Endothelial cell of umbilical vein (primary cell): ENCODE measurements around the gene TOM1L2. TPM values are rescaled to one million over a fixed set of nuclear protein-coding genes. Genes with fewer than 3 reads are reported as not detected.

ENCODE experiments used
- BruUV-seq: library from RNA; stranded (reverse); fragments of 400-500 nt; replicated peaks from 2 replicates; lab custom pipeline; 2021; lab: Mats Ljungman, UMichigan
- CTCF ChIA-PET: fragments of 300-600, 350-600 bp; sonication (Branson Sonifier 250); formaldehyde crosslinking; loops from one replicate; lab custom pipeline; 2021; ENCODE audit warnings: antibody characterized with exemption, inconsistent platforms; lab: Charles Lee
- POLR2A ChIA-PET: fragments of 300-600, 350-600 bp; sonication (Branson Sonifier 250); formaldehyde crosslinking; loops from one replicate; lab custom pipeline; 2021; ENCODE audit warnings: antibody characterized with exemption, inconsistent platforms; lab: Charles Lee
- DNase-seq: peaks from one replicate; pipeline ENCODE4 v3.0.0-alpha.2; 2011; ENCODE audit warnings: low read depth, low spot score
- FAIRE-seq: peaks from 2 replicates; lab custom pipeline; 2011; peaks lifted over from hg19 to GRCh38; lab: Jason Lieb, UNC
- H2AFZ ChIP-seq: 2 replicates; pipeline ENCODE4 v1.6.0; 2012; ENCODE audit warnings: low read depth, low read length, control low read depth, inconsistent platforms
- H3K27ac ChIP-seq: 2 replicates; pipeline ENCODE4 v1.5.1; 2011; ENCODE audit warnings: low read depth, mild to moderate bottlenecking, control low read depth, low read length, moderate library complexity; ENCODE audit not compliant: insufficient read depth
- H3K27me3 ChIP-seq, 2 experiments: 2 replicates each; pipeline versions ENCODE4 v1.6.0 to v1.6.1; 2011; ENCODE audit warnings: low read length in 2 of 2, mixed read lengths in 1 of 2; ENCODE audit not compliant: control insufficient read depth in 2 of 2, insufficient read depth in 2 of 2
- H3K36me3 ChIP-seq, 2 experiments: 2 replicates in 1 of 2; 3 replicates in 1 of 2; pipeline ENCODE4 v1.5.1; 2011; ENCODE audit warnings: low read length in 2 of 2, mild to moderate bottlenecking in 1 of 2, moderate library complexity in 1 of 2; ENCODE audit not compliant: control insufficient read depth in 2 of 2, insufficient read depth in 2 of 2; ENCODE audit errors: extremely low read depth in 1 of 2
- H3K4me1 ChIP-seq: 3 replicates; pipeline ENCODE4 v1.5.1; 2011; ENCODE audit warnings: mild to moderate bottlenecking, low read length; ENCODE audit not compliant: control insufficient read depth, insufficient read depth; ENCODE audit errors: extremely low read depth
- H3K4me2 ChIP-seq: 2 replicates; pipeline ENCODE4 v1.6.1; 2011; ENCODE audit warnings: low read length, control low read depth, mixed read lengths; ENCODE audit not compliant: insufficient read depth
- H3K4me3 ChIP-seq, 3 experiments: fragments of 200-600 bp in 1 of 3; sonication (generic), shearing (Covaris generic) in 1 of 3; replicated peaks in 1 of 3; 2 replicates each; pipeline ENCODE4 v1.5.1; 2011 to 2016; ENCODE audit warnings: control low read depth in 3 of 3, low read length in 3 of 3, mild to moderate bottlenecking in 2 of 3, inconsistent platforms in 1 of 3, low read depth in 1 of 3, moderate library complexity in 1 of 3; ENCODE audit not compliant: insufficient read depth in 1 of 3
- H3K79me2 ChIP-seq: 2 replicates; pipeline ENCODE4 v1.6.0; 2012; ENCODE audit warnings: low read length, inconsistent platforms; ENCODE audit not compliant: control insufficient read depth, insufficient read depth
- H3K9ac ChIP-seq: replicated peaks from 2 replicates; pipeline ENCODE3; 2011; ENCODE audit warnings: low read length, control low read depth; ENCODE audit not compliant: insufficient read depth; ENCODE audit errors: extremely low read depth
- H3K9me1 ChIP-seq: replicated peaks from 3 replicates; pipeline ENCODE4 v1.6.0; 2011; ENCODE audit warnings: mild to moderate bottlenecking, low read length; ENCODE audit not compliant: control insufficient read depth, insufficient read depth; ENCODE audit errors: extremely low read depth
- H3K9me3 ChIP-seq: replicated peaks from 2 replicates; pipeline ENCODE4 v1.5.1; 2012; ENCODE audit warnings: low read length, inconsistent platforms; ENCODE audit not compliant: control insufficient read depth, insufficient read depth
- H4K20me1 ChIP-seq: replicated peaks from 2 replicates; pipeline ENCODE3; 2011; ENCODE audit warnings: mild to moderate bottlenecking, low read length; ENCODE audit not compliant: control insufficient read depth, insufficient read depth; ENCODE audit errors: extremely low read depth
- EZH2 ChIP-seq: IDR thresholded peaks from 2 replicates; pipeline ENCODE4 v1.6.1; 2012; ENCODE audit warnings: borderline replicate concordance, low read depth, mild to moderate bottlenecking, moderate library complexity, low read length, inconsistent platforms; ENCODE audit not compliant: severe bottlenecking
- FOS ChIP-seq: IDR thresholded peaks from 2 replicates; pipeline ENCODE4 v1.6.1; 2011; ENCODE audit warnings: mild to moderate bottlenecking, low read length, moderate library complexity, borderline replicate concordance; ENCODE audit not compliant: insufficient read depth
- GATA2 ChIP-seq: IDR thresholded peaks from 2 replicates; pipeline ENCODE4 v1.7.0; 2011; ENCODE audit warnings: low read depth, mild to moderate bottlenecking, moderate library complexity, mixed read lengths, low read length; ENCODE audit not compliant: insufficient read length, insufficient read depth
- JUN ChIP-seq: IDR thresholded peaks from 2 replicates; pipeline ENCODE4 v1.6.1; 2011; ENCODE audit warnings: borderline replicate concordance, low read depth; ENCODE audit not compliant: insufficient read length, insufficient read depth
- MYC ChIP-seq: IDR thresholded peaks from one replicate; pipeline ENCODE4 v1.6.1; 2011; ENCODE audit warnings: mild to moderate bottlenecking, low read depth, low read length
- POLR2A ChIP-seq: IDR thresholded peaks from 2 replicates; pipeline ENCODE4 v1.6.1; 2012; ENCODE audit warnings: low read depth, mild to moderate bottlenecking, control low read depth, low read length
- POLR2AphosphoS5 ChIP-seq: IDR thresholded peaks from 2 replicates; pipeline ENCODE4 v1.6.1; 2012; ENCODE audit warnings: low read depth, mild to moderate bottlenecking, control low read depth, low read length, moderate library complexity; ENCODE audit not compliant: insufficient read depth
- dilution Hi-C: fragments of 300-500 bp; cut with MboI; formaldehyde crosslinking; loops from one replicate; pipeline ENCODE4 v1.15.0; 2019; ENCODE audit warnings: low sequenced_read_pairs; ENCODE audit not compliant: extremely low pct_ligation_motif_present
- intact Hi-C: fragments of 100-400 bp; cut with micrococcal nuclease; formaldehyde crosslinking; loops from one replicate; pipeline ENCODE4 v1.10.0; 2022
- polyA plus RNA-seq, 4 experiments: library from polyadenylated mRNA; depleted of rRNA in 3 of 4; stranded (reverse) in 3 of 4; unstranded in 1 of 4; fragments of >200 nt; gene quantifications; 2 replicates each; pipeline versions ENCODE4 v1.2.1 to v1.2.3, GENCODE V29; 2011 to 2012; ENCODE audit warnings: missing spikeins in 1 of 4
- total RNA-seq: library from RNA; stranded (reverse); gene quantifications from 2 replicates; pipeline ENCODE4 v1.2.3, GENCODE V29; 2021
- TF ChIP-seq, protein P1 (sequence below), 2 donors: IDR thresholded peaks; 1 replicate in 1 of 2; 2 replicates in 1 of 2; pipeline ENCODE4 v1.5.1; 2011; ENCODE audit warnings: low read length in 2 of 2, mild to moderate bottlenecking in 2 of 2, moderate library complexity in 2 of 2, control low read depth in 1 of 2, inconsistent platforms in 1 of 2, low read depth in 1 of 2; ENCODE audit not compliant: insufficient read depth in 1 of 2; ENCODE audit errors: extremely low read depth in 1 of 2
- TF ChIP-seq, protein P2 (sequence below): IDR thresholded peaks from 2 replicates; pipeline ENCODE4 v1.6.1; 2011; ENCODE audit not compliant: insufficient read depth, insufficient read length

TOM1L2 gene
- total and polyA plus RNA-seq, 2 donors (not counting 3 experiments of a cell fraction or from before 2014, with no cell fraction given): 31.7 to 37.6 TPM

DNA sequence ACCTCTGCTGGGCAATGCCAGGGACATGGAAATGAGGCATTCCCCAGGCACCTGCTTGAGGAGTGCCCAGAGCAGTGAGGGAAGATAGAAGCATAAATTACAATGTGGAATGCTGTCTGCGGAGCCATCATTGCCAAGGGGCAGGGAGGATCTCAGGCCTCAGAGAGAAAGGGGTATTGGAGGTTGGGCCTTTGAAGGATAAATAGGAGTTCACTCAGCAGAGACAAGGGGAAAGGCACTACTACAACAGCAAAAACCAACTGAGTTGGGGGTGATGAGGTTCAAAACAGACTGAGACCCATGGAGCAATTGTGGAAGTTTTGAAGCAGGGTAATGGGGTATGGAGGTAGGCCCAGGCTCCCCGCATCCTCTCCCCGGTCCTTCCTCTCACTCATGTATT, 168.2 kb downstream of the TOM1L2 start:
- intact Hi-C loops (no loop called here), dilution Hi-C loops (no loop called here)
- no TSS peak for BruUV-seq
- Histone ChIP-seq H3K36me3 (peaks cover 2 to 20% of the 10 kb centered on the region in 2 experiments), H3K4me2 (no peak overlapping the region), H3K9ac (no peak overlapping the region), H2AFZ (no peak overlapping the region), H3K79me2 (no peaks in the 10 kb centered on the region), H3K9me3 (no peaks in the 10 kb centered on the region), H3K27ac (no peak overlapping the region), H3K9me1 (no peaks in the 10 kb centered on the region), H4K20me1 (no peaks in the 10 kb centered on the region), H3K4me3 (no peak overlapping the region), H3K4me1 (no peaks in the 10 kb centered on the region), H3K27me3 (no peaks in the 10 kb centered on the region)
- POLR2A ChIA-PET: no interaction called here
- no peak for DNase-seq
- CTCF ChIA-PET: no interaction called here
- no peak for FAIRE-seq
- TF ChIP-seq EZH2 (no peak), MYC (no peak), POLR2A (no peak), GATA2 (no peak), JUN (no peak), POLR2AphosphoS5 (no peak), FOS (no peak)
- TF ChIP-seq, protein P1, sequence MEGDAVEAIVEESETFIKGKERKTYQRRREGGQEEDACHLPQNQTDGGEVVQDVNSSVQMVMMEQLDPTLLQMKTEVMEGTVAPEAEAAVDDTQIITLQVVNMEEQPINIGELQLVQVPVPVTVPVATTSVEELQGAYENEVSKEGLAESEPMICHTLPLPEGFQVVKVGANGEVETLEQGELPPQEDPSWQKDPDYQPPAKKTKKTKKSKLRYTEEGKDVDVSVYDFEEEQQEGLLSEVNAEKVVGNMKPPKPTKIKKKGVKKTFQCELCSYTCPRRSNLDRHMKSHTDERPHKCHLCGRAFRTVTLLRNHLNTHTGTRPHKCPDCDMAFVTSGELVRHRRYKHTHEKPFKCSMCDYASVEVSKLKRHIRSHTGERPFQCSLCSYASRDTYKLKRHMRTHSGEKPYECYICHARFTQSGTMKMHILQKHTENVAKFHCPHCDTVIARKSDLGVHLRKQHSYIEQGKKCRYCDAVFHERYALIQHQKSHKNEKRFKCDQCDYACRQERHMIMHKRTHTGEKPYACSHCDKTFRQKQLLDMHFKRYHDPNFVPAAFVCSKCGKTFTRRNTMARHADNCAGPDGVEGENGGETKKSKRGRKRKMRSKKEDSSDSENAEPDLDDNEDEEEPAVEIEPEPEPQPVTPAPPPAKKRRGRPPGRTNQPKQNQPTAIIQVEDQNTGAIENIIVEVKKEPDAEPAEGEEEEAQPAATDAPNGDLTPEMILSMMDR (IDR thresholded peaks at IDR 0.05; ENCODE audit: extremely low read depth in 1 of 2, insufficient read depth in 1 of 2, low read depth in 1 of 2, low read length in 2 of 2): no peak
- TF ChIP-seq, protein P2, sequence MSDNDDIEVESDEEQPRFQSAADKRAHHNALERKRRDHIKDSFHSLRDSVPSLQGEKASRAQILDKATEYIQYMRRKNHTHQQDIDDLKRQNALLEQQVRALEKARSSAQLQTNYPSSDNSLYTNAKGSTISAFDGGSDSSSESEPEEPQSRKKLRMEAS: no peak
